ENCODE measurements around the gene IRX5.
A peak's percentile ranks its signal among the peaks of the same experiment; 100 is the strongest.

IRX5 gene

GRCh38 chr16:54952195-54952594 lies 21.5 kb downstream of the IRX5 start:
- no peak for DNase-seq (ENCODE audit: low spot score)

GRCh38 chr16:54953461-54953860 lies 22.8 kb downstream of the IRX5 start:
- DNase-seq (ENCODE audit: low spot score) = no peak

GRCh38 chr16:54954220-54954619 lies 23.6 kb downstream of the IRX5 start:
- no peak for DNase-seq (ENCODE audit: low spot score)

GRCh38 chr16:54955757-54956156 lies 25.1 kb downstream of the IRX5 start:
- DNase-seq (ENCODE audit: low spot score) = no peak

GRCh38 chr16:54957403-54958166 lies 26.9 kb downstream of the IRX5 start:
- DNase-seq (ENCODE audit: low spot score) = peak; percentile 49

GRCh38 chr16:54962045-54962444 lies 31.4 kb downstream of the IRX5 start:
- no peak for DNase-seq (ENCODE audit: low spot score)

GRCh38 chr16:54964239-54964638 lies 33.6 kb downstream of the IRX5 start:
- no peak for DNase-seq (ENCODE audit: low spot score)

GRCh38 chr16:54965464-54965863 lies 34.8 kb downstream of the IRX5 start:
- DNase-seq (ENCODE audit: low spot score) = no peak

- no peak for DNase-seq (ENCODE audit: low spot score)
These were observed 37.3 kb downstream of the IRX5 start for GRCh38 chr16:54968011-54968410.

- DNase-seq (ENCODE audit: low spot score) = no peak
These were observed 38.1 kb downstream of the IRX5 start for GRCh38 chr16:54968784-54969183.

GRCh38 chr16:54970016-54970415 lies 39.4 kb downstream of the IRX5 start:
- DNase-seq (ENCODE audit: low spot score) = no peak

- no peak for DNase-seq (ENCODE audit: low spot score)
These were observed 43.7 kb downstream of the IRX5 start for GRCh38 chr16:54974367-54974766.

GRCh38 chr16:54976651-54977200 lies 46.1 kb downstream of the IRX5 start:
- DNase-seq (ENCODE audit: low spot score) = no peak

GRCh38 chr16:54977211-54977610 lies 46.5 kb downstream of the IRX5 start:
- no peak for DNase-seq (ENCODE audit: low spot score)

GRCh38 chr16:54980821-54981220 lies 50.2 kb downstream of the IRX5 start:
- DNase-seq (ENCODE audit: low spot score) = no peak

Data from activated CD4-positive, alpha-beta T cell treated with anti-CD3 and anti-CD28 coated beads, Interleukin-2, Interleukin-4, amounts not matched to agents 100 ng/mL and 50 ng/mL, durations not matched to agents 16 hours and 8 hours (primary cell).